Head of caudate nucleus (tissue), 42 donors: Measurements from ENCODE around the gene MAZ.
A peak's percentile ranks its signal among the peaks of the same experiment; 100 is the strongest.
"Not testable (repeated sequence)": the region's sequence is repeated elsewhere in the genome, so short reads cannot be mapped to it uniquely, and the experiment has no call there.

ENCODE experiments used
- DNase-seq, 42 donors: peaks; one replicate each; pipeline versions ENCODE4 v3.0.0 to v3.0.0-alpha.2; 2020 to 2021; ENCODE audit warnings: mixed read lengths in 7 of 42
- intact Hi-C: fragments of 100-400 bp; cut with DNase I; formaldehyde crosslinking; loops from one replicate; pipeline ENCODE4 v1.15.0; 2022

The MAZ gene

DNA sequence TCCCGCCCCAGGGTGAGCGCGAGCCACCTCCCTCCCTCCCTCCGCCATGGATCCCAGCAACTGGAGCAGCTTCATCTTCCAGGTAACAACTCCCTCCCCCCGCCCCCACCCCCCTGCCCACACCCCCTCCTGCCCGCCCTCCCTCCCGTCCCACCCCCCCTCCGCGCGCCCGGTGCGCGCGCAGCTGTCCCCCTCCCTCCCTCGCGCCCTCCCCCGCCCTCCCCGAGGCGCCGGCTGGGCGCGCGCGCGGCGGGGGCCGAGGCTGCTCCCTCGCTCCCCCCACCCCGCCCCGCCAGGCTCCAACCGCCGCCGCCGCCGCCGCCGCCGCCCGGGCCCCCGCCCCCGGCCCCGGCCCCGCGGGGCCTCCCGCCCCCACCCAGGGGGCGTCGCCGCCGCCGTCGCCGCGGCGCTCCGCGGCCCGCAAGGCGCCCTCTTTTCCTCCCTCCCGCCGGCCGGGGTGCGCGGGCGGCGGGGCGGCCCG, at the start of gene MAZ:
MAZ (plus strand) TSS at position 431 of the 481 bp plus-strand sequence. CDS start 173 bp downstream, outside the sequence.
- peak in 29 of 42 donors; percentile 58 to 86 (median 72) for DNase-seq
- intact Hi-C loops: no loop called here

- intact Hi-C loops: no loop called here
These were observed 49.7 kb upstream of the MAZ start for GRCh38 chr16:29756654-29757053.

GRCh38 chr16:29757086-29757485, 49.2 kb upstream of the MAZ start:
- DNase-seq, intact Hi-C loops: not testable (repeated sequence)

More at GRCh38 chr16:29756654-29757053, 49.7 kb upstream of the MAZ start:
- DNase-seq: no peak

- no peak for DNase-seq
- intact Hi-C loops: no loop called here
These were observed 48.3 kb upstream of the MAZ start for GRCh38 chr16:29757950-29758466.

- intact Hi-C loops: no loop called here
- no peak for DNase-seq
These were observed 45.6 kb upstream of the MAZ start for GRCh38 chr16:29760567-29761279.

DNA sequence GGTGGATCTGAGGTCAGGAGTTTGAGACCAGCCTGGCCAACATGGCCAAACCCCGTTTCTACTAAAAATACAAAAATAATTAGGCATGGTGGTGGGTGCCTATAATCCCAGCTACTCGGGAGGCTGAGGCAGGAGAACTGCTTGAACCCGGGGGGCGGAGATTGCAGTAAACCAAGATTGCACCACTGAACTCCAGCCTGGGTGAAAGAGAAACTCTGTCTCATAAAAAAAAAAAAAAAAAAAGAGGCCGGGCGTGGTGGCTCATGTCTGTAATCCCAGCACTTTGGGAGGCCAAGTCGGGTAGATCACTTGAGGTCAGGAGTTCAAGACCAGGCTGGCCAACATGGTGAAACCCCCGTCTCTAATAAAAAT, 45.1 kb upstream of the MAZ start:
- DNase-seq, intact Hi-C loops: not testable (repeated sequence)

- DNase-seq: no peak
- intact Hi-C loops: no loop called here
These were observed 44.4 kb upstream of the MAZ start for GRCh38 chr16:29761882-29762281.

- intact Hi-C loops: no loop called here
- no peak for DNase-seq
These were observed 43.0 kb upstream of the MAZ start for GRCh38 chr16:29763326-29763725.

DNA sequence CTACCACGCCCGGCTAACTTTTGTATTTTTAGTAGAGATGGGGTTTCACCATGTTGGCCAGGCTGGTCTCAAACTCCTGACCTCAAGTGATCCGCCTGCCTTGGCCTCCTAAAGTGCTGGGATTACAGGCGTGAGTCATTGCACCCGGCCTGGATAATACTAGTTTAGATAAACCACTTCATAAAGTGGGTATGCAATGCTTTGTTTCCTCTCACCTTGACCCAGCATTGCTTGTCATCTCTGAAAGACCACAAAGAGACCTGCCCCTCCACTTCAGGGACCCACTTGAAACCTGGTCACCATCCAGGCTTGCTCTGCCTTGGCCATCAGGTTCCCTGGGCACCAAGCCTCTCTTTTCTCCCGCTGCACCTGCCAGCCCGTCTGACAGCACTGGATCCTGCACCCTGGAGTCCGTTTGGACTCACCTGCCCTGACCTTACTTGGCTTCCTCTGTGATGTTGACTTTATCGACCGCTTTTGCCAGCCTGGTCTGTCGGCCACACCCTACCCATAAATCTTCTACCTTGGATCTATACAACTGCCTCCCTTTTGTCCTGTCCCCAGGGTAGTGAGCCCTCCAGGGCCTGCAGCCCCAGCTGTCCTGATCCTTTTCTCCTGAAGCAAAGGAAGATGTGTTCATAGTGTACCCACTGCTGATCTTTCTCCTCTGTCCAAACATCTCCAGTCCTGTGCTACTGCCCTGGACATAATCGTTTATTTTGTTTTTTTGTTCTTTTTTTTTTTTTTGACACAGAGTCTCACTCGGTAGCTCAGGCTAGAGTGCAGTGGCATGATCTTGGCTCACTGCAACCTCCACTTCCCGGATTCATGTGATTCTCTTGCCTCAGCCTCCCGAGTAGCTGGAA, 40.9 kb upstream of the MAZ start:
- intact Hi-C loops: no loop called here
- no peak for DNase-seq

DNA sequence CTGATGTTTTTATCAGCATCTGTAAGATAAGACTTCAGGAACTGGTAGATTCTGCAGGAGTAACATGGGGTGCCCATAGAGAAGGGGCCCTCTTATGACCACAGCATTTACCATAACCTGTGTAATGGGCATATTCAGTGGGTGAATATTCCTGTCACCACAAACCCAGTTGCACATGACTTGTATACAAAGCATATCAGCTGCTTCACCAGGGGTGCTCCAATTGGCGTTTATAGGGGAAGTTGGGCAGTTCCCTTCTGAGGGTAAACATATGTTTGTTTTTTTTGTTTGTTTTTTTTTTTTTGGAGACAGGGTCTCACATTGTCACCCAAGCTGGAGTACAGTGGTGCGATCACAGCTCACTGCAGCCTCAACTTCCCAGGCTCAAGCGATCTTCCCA, 39.8 kb upstream of the MAZ start:
- no peak for DNase-seq
- intact Hi-C loops: no loop called here

- intact Hi-C loops: no loop called here
These were observed 39.3 kb upstream of the MAZ start for GRCh38 chr16:29767062-29767461.

DNA sequence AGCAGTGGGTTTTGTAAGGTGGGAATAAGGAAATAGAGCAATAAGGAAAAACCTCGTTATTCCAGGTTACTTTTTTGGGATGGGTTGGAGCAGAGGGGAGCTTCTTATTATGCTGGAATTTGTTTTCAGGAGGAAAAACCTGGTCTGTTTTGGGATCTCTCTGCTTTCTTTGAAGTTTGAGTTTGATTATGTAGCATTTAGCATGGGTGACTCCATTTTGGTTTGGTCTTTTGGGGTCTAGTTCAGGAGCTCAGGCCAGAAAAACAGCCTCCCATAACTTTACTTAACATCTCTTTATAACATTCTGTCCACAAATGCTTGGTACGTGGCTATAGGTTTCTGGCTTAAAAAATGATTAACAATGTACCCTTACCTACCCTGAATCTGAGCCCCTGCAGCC, 36.8 kb upstream of the MAZ start:
- intact Hi-C loops: no loop called here
- no peak for DNase-seq

More at GRCh38 chr16:29767062-29767461, 39.3 kb upstream of the MAZ start:
- DNase-seq: no peak

- DNase-seq: no peak
- intact Hi-C loops: no loop called here
These were observed 35.9 kb upstream of the MAZ start for GRCh38 chr16:29770250-29770929.

DNA sequence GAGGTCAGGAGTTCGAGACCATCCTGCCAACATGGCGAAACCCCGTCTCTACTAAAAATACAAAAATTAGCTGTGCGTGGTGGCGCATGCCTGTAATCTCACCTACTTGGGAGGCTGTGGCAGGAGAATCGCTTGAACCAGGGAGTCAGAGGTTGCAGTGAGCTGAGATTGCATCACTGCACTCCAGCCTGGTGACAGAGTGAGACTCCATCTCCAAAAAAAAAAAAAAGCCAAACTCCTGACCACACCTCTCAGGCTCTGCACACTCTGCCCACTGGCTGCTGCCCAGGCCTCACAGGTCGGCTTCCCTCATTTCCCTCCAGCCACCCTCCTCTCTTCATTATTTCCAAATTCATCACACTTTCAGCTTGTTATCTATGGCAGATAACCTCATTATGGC, 34.0 kb upstream of the MAZ start:
- intact Hi-C loops, DNase-seq: not testable (repeated sequence)

DNA sequence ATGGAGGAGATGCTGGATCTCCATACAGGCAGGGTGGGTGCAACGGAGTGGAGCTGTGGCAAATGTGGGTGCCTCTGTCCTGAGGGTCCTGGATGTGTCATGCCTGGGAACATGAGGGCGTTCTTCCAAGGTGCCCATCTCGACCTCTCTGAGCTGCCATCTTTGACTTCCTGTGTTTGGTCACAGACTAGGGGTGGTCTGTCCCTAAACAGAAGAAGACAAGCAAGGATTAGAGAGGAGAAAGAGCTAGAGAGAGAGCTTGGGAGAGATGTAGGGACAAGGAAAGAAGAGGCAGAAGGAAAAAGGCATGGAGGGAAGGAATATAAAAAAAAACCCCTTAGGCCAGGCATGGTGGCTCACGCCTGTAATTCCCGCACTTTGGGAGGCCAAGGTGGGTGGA, 31.6 kb upstream of the MAZ start:
- no peak for DNase-seq
- intact Hi-C loops: no loop called here

GRCh38 chr16:29775742-29776408, 30.5 kb upstream of the MAZ start:
- no peak for DNase-seq
- intact Hi-C loops: no loop called here

- intact Hi-C loops: no loop called here
- no peak for DNase-seq
These were observed 28.6 kb upstream of the MAZ start, which contains the start of gene ZG16 for GRCh38 chr16:29777576-29778350. ZG16 (plus strand) TSS chr16:29778256; CDS start chr16:29779267, 1,011 bp downstream.

- intact Hi-C loops: no loop called here
- DNase-seq: no peak
These were observed 26.9 kb upstream of the MAZ start for GRCh38 chr16:29779474-29779873.
